Peyer's patch (tissue), 4 donors: ENCODE measurements around the gene ZW10.

Source experiments
- CTCF ChIP-seq, 6 experiments: fragments of 450-650 bp in 4 of 6; fragments of 200-600 bp in 2 of 6; sonication (generic) in 1 of 6; IDR thresholded peaks; one replicate each; pipeline ENCODE4 v1.5.1; 2017 to 2019; ENCODE audit warnings: antibody characterized with exemption in 6 of 6, mild to moderate bottlenecking in 3 of 6, moderate library complexity in 1 of 6
- POLR2A ChIP-seq, 2 donors: fragments of 450-650 bp; IDR thresholded peaks; one replicate each; pipeline ENCODE4 v1.5.1; 2017; ENCODE audit warnings: antibody characterized with exemption in 2 of 2, mild to moderate bottlenecking in 2 of 2, moderate library complexity in 2 of 2

- TF ChIP-seq CTCF (IDR thresholded peaks at IDR 0.05) (no peak), POLR2A (IDR thresholded peaks at IDR 0.05) (no peak)
Observed at GRCh38 chr11:113715882-113716625, 57.4 kb downstream of the ZW10 start.
